Cerebellar cortex (tissue), 1 donor: Measurements from ENCODE around the gene TC2N.
"Not testable (repeated sequence)": the region's sequence is repeated elsewhere in the genome, so short reads cannot be mapped to it uniquely, and the experiment has no call there.

ENCODE experiments used
- DNase-seq: peaks from one replicate; pipeline ENCODE4 v3.0.0-alpha.2; 2015; ENCODE audit warnings: low spot score

The TC2N gene

GRCh38 chr14:91869556-91869955 is 2.2 kb upstream of the TC2N start:
- no peak for DNase-seq

GRCh38 chr14:91866511-91867295 is 633 bp downstream of the TC2N start:
- DNase-seq = no peak

- no peak for DNase-seq
Observed at GRCh38 chr14:91866061-91866460, 1.3 kb downstream of the TC2N start.

GRCh38 chr14:91862417-91862816 is 4.9 kb downstream of the TC2N start:
- no peak for DNase-seq

GRCh38 chr14:91861091-91861490 is 6.2 kb downstream of the TC2N start:
- DNase-seq = no peak

- DNase-seq = no peak
Observed at GRCh38 chr14:91860238-91860637, 7.1 kb downstream of the TC2N start.

GRCh38 chr14:91858536-91859275 is 8.6 kb downstream of the TC2N start:
- DNase-seq = no peak

- DNase-seq = no peak
Observed at GRCh38 chr14:91857614-91858013, 9.7 kb downstream of the TC2N start.

- DNase-seq = no peak
Observed at GRCh38 chr14:91854327-91854934, 12.9 kb downstream of the TC2N start.

GRCh38 chr14:91851563-91851962 is 15.8 kb downstream of the TC2N start:
- no peak for DNase-seq

- DNase-seq = no peak
Observed at GRCh38 chr14:91848504-91849001, 18.8 kb downstream of the TC2N start.

- DNase-seq = no peak
Observed at GRCh38 chr14:91847693-91848092, 19.6 kb downstream of the TC2N start.

GRCh38 chr14:91845652-91846051 is 21.7 kb downstream of the TC2N start:
- no peak for DNase-seq

GRCh38 chr14:91845056-91845455 is 22.3 kb downstream of the TC2N start:
- DNase-seq = not testable (repeated sequence)

GRCh38 chr14:91844029-91844428 is 23.3 kb downstream of the TC2N start:
- no peak for DNase-seq

- no peak for DNase-seq
Observed at GRCh38 chr14:91843437-91843836, 23.9 kb downstream of the TC2N start.

GRCh38 chr14:91841065-91841464 is 26.3 kb downstream of the TC2N start:
- DNase-seq = no peak

- no peak for DNase-seq
Observed at GRCh38 chr14:91839749-91840148, 27.6 kb downstream of the TC2N start.

- no peak for DNase-seq
Observed at GRCh38 chr14:91837076-91837475, 30.3 kb downstream of the TC2N start.

- DNase-seq = no peak
Observed at GRCh38 chr14:91835920-91836843, 31.2 kb downstream of the TC2N start.

- DNase-seq = no peak
Observed at GRCh38 chr14:91835197-91835919, 32.0 kb downstream of the TC2N start.
